Stomach (tissue), 4 donors: ENCODE results near the gene DNASE1L3.

Experiments
- POLR2AphosphoS5 ChIP-seq, 3 donors: sonication (generic); formaldehyde crosslinking; IDR thresholded peaks; one replicate each; pipeline ENCODE4 v1.6.1; 2016; ENCODE audit warnings: antibody characterized with exemption in 3 of 3
- TF ChIP-seq, protein P1 (sequence below), 7 experiments: fragments of 450-650 bp in 4 of 7; fragments of 200-600 bp in 3 of 7; sonication (generic) in 3 of 7; IDR thresholded peaks; one replicate each; pipeline ENCODE4 v1.5.1; 2016 to 2019; ENCODE audit warnings: antibody characterized with exemption in 7 of 7, control low read depth in 2 of 7, mild to moderate bottlenecking in 1 of 7

DNA sequence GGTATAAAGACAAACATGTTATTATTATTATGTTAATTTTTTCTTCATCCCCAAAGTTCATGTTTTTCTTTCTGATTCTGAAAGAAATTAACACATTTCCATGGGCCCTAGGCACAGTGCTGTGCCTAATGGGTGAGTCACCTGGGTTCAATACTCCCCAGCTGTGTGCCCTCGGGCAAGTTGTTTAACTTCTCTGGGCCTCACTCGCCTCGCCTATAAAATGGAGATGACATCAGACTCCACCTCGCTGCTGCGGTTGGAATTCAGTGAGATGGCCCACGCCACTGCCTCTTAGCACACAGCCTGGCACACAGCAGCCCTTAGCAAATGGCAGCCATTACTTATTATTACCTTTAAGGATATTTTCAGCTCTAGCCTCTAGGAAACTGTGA, 22.6 kb downstream of the DNASE1L3 start:
- no peak for TF ChIP-seq POLR2AphosphoS5 (IDR thresholded peaks at IDR 0.05)
- TF ChIP-seq, protein P1, sequence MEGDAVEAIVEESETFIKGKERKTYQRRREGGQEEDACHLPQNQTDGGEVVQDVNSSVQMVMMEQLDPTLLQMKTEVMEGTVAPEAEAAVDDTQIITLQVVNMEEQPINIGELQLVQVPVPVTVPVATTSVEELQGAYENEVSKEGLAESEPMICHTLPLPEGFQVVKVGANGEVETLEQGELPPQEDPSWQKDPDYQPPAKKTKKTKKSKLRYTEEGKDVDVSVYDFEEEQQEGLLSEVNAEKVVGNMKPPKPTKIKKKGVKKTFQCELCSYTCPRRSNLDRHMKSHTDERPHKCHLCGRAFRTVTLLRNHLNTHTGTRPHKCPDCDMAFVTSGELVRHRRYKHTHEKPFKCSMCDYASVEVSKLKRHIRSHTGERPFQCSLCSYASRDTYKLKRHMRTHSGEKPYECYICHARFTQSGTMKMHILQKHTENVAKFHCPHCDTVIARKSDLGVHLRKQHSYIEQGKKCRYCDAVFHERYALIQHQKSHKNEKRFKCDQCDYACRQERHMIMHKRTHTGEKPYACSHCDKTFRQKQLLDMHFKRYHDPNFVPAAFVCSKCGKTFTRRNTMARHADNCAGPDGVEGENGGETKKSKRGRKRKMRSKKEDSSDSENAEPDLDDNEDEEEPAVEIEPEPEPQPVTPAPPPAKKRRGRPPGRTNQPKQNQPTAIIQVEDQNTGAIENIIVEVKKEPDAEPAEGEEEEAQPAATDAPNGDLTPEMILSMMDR (IDR thresholded peaks at IDR 0.05) = no peak
